GM06990 (cell line): ENCODE data around the gene RAB4A.

Experiments
- DNase-seq: peaks from one replicate; pipeline ENCODE4 v3.0.0-alpha.2; 2011; ENCODE audit not compliant: insufficient read length; ENCODE audit errors: extremely low read depth
- H3K27me3 ChIP-seq: replicated peaks from 2 replicates; pipeline ENCODE4 v1.6.0; 2011; ENCODE audit warnings: low read length; ENCODE audit not compliant: control insufficient read depth, insufficient read depth
- H3K36me3 ChIP-seq: 2 replicates; pipeline ENCODE4 v1.5.1; 2011; ENCODE audit warnings: low read length; ENCODE audit not compliant: control insufficient read depth, insufficient read depth
- H3K4me3 ChIP-seq: replicated peaks from 2 replicates; pipeline ENCODE4 v1.5.1; 2011; ENCODE audit warnings: low read depth, mild to moderate bottlenecking, control low read depth, low read length
- CTCF ChIP-seq: IDR thresholded peaks from 2 replicates; pipeline ENCODE4 v1.5.1; 2011; ENCODE audit warnings: low read length, control low read depth, mild to moderate bottlenecking, inconsistent platforms; ENCODE audit not compliant: insufficient read depth, poor library complexity, severe bottlenecking

RAB4A gene

GRCh38 chr1:229328598-229329362 lies 57.9 kb downstream of the RAB4A start:
- no peak for DNase-seq
- Histone ChIP-seq H3K4me3 (no peak overlapping the region), H3K27me3 (no peaks in the 10 kb centered on the region), H3K36me3 (peaks cover 4% of the 10 kb centered on the region)
- no peak for TF ChIP-seq CTCF

GRCh38 chr1:229334269-229334668 lies 63.4 kb downstream of the RAB4A start:
- TF ChIP-seq CTCF: no peak
- Histone ChIP-seq H3K4me3 (no peak overlapping the region), H3K27me3 (no peaks in the 10 kb centered on the region), H3K36me3 (no peaks in the 10 kb centered on the region; the same call in 1 of the 2 replicates)
- no peak for DNase-seq

- no peaks in the 10 kb centered on the region for H3K27me3 ChIP-seq
- no peak for DNase-seq
- no peak for TF ChIP-seq CTCF
- H3K4me3 ChIP-seq: no peak overlapping the region
- no peaks in the 10 kb centered on the region; the same call in 1 of the 2 replicates for H3K36me3 ChIP-seq
Measured at GRCh38 chr1:229334716-229335115, 63.8 kb downstream of the RAB4A start.

- DNase-seq: no peak
- Histone ChIP-seq H3K27me3 (no peaks in the 10 kb centered on the region), H3K4me3 (no peak overlapping the region), H3K36me3 (no peaks in the 10 kb centered on the region)
- no peak for TF ChIP-seq CTCF
Measured at GRCh38 chr1:229336345-229336744, 65.4 kb downstream of the RAB4A start.

GRCh38 chr1:229339086-229339485 lies 68.2 kb downstream of the RAB4A start:
- H3K4me3 ChIP-seq: no peak overlapping the region
- TF ChIP-seq CTCF: no peak
- H3K27me3 ChIP-seq: no peaks in the 10 kb centered on the region
- no peaks in the 10 kb centered on the region for H3K36me3 ChIP-seq
- no peak for DNase-seq
